Stimulated activated CD4-positive, alpha-beta T cell treated with anti-CD3 and anti-CD28 coated beads, Interleukin-1b, Interleukin-23, amount 100 ng/mL, for 48 hours (primary cell): ENCODE measurements around the gene CEP131.

Experiments
- DNase-seq: peaks from one replicate; pipeline ENCODE4 v3.0.0-alpha.2; 2020

The CEP131 gene

GRCh38 chr17:81251094-81251708, 28.4 kb upstream of the CEP131 start:
- no peak for DNase-seq

GRCh38 chr17:81250286-81251093, 27.7 kb upstream of the CEP131 start:
- no peak for DNase-seq

GRCh38 chr17:81249223-81250040, 26.7 kb upstream of the CEP131 start:
- DNase-seq = no peak

- no peak for DNase-seq
Observed at GRCh38 chr17:81248649-81249048, 25.9 kb upstream of the CEP131 start.

- DNase-seq = no peak
Observed at GRCh38 chr17:81247339-81247990, 24.7 kb upstream of the CEP131 start.

GRCh38 chr17:81246679-81247338, 24.0 kb upstream of the CEP131 start:
- no peak for DNase-seq

- DNase-seq = no peak
Observed at GRCh38 chr17:81246343-81246670, 23.5 kb upstream of the CEP131 start.

GRCh38 chr17:81245665-81246342, 23.0 kb upstream of the CEP131 start:
- no peak for DNase-seq

GRCh38 chr17:81245024-81245664, 22.4 kb upstream of the CEP131 start:
- DNase-seq = no peak

- DNase-seq = no peak
Observed at GRCh38 chr17:81244358-81245023, 21.7 kb upstream of the CEP131 start.

- no peak for DNase-seq
Observed at GRCh38 chr17:81243333-81243664, 20.5 kb upstream of the CEP131 start.

GRCh38 chr17:81242421-81243332, 19.9 kb upstream of the CEP131 start:
- DNase-seq = no peak

GRCh38 chr17:81241648-81242420, 19.1 kb upstream of the CEP131 start:
- DNase-seq = peak; percentile 64

GRCh38 chr17:81241203-81241602, 18.4 kb upstream of the CEP131 start:
- DNase-seq = no peak

GRCh38 chr17:81240761-81241160, 18.0 kb upstream of the CEP131 start:
- no peak for DNase-seq

GRCh38 chr17:81239714-81240555, 17.2 kb upstream of the CEP131 start:
- DNase-seq = peak; percentile 68

GRCh38 chr17:81238815-81239713, 16.3 kb upstream of the CEP131 start, which contains the start of the genes NDUFAF8 and TEPSIN:
Gene NDUFAF8 (plus strand): TSS chr17:81239318. CDS start chr17:81239364, 46 bp downstream.
Gene TEPSIN (minus strand): TSS chr17:81239055. CDS start chr17:81239033, 22 bp downstream.
- DNase-seq = peak; percentile 97
